Measurements from ENCODE around the gene MYBPC1.
"Not testable (repeated sequence)": the region's sequence is repeated elsewhere in the genome, so short reads cannot be mapped to it uniquely, and the experiment has no call there.

MYBPC1 gene

DNA sequence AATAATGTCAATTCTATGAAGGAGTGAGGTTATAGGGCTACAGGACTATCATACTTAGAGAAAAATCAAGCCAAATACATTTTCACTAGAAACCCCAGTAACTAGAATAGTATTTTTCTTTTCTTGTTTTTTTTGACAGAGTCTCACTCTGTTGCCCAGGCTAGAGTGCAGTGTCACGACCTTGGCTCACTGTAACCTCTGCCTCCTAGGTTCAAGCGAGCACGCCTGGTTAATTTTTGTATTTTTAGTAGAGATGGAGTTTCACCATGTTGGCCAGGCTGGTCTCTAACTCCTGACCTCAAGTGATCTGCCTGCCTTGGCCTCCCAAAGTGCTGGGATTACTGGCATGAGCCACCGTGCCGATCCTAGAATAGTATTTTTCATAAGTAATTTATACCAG lies 139.7 kb downstream of the MYBPC1 start:
- DNase-seq (ENCODE audit: low read depth, low spot score), result not testable (repeated sequence)

Measured in iPS DF 19.7 (cell line).